Neural cell (in vitro differentiated cells): Measurements from ENCODE around the gene GALNT3. TPM values are rescaled to one million over a fixed set of nuclear protein-coding genes. Genes with fewer than 3 reads are reported as not detected.

ENCODE experiments used
- H2AFZ ChIP-seq: fragments of 200-600, 300-800 bp; sonication (generic), shearing (Covaris generic); 2 replicates; pipeline ENCODE4 v1.6.0; 2014; ENCODE audit warnings: low read depth, mild to moderate bottlenecking, antibody characterized with exemption, low read length, moderate library complexity
- H3F3A ChIP-seq: fragments of 200-600 bp; shearing (Covaris generic); 2 replicates; pipeline ENCODE4 v1.6.1; 2016; ENCODE audit warnings: mild to moderate bottlenecking, moderate library complexity, mixed read lengths, antibody characterized with exemption, low read length; ENCODE audit not compliant: insufficient read depth, poor library complexity, severe bottlenecking
- H3K27ac ChIP-seq: fragments of 200-600, 300-800 bp; sonication (generic), shearing (Covaris generic); 2 replicates; pipeline ENCODE4 v1.5.1; 2014; ENCODE audit warnings: mild to moderate bottlenecking, low read length, moderate library complexity
- H3K27me3 ChIP-seq: fragments of 300-800, 200-600 bp; sonication (generic), shearing (Covaris generic); 2 replicates; pipeline ENCODE4 v1.6.0; 2014; ENCODE audit warnings: mild to moderate bottlenecking, low read depth, low read length, moderate library complexity; ENCODE audit not compliant: insufficient read depth
- H3K36me3 ChIP-seq: fragments of 300-800, 200-600 bp; sonication (generic), shearing (Covaris generic); 2 replicates; pipeline ENCODE4 v1.5.1; 2014; ENCODE audit warnings: mild to moderate bottlenecking, antibody characterized with exemption, low read length, moderate library complexity; ENCODE audit not compliant: insufficient read depth
- H3K4me2 ChIP-seq: fragments of 300-800, 200-600 bp; sonication (generic), shearing (Covaris generic); 2 replicates; pipeline ENCODE4 v1.6.0; 2014; ENCODE audit warnings: mild to moderate bottlenecking, low read length
- H3K4me3 ChIP-seq: fragments of 300-800, 200-600 bp; sonication (generic), shearing (Covaris generic); 2 replicates; pipeline ENCODE4 v1.5.1; 2014; ENCODE audit warnings: mild to moderate bottlenecking, low read length, moderate library complexity
- H3K79me2 ChIP-seq: fragments of 200-600 bp; shearing (Covaris generic); replicated peaks from 2 replicates; pipeline ENCODE4 v1.6.0; 2014; ENCODE audit warnings: mild to moderate bottlenecking, low read length, moderate library complexity; ENCODE audit not compliant: insufficient read depth
- H3K9ac ChIP-seq: fragments of 300-800, 200-600 bp; sonication (generic), shearing (Covaris generic); 2 replicates; pipeline ENCODE4 v1.6.1; 2016; ENCODE audit warnings: mild to moderate bottlenecking, low read length, mixed read lengths
- H3K9me2 ChIP-seq: fragments of 200-600 bp; shearing (Covaris generic); 2 replicates; pipeline ENCODE4 v1.6.1; 2016; ENCODE audit warnings: mild to moderate bottlenecking, low read length, mixed read lengths; ENCODE audit not compliant: insufficient read depth
- H3K9me3 ChIP-seq: fragments of 200-600, 300-800 bp; sonication (generic), shearing (Covaris generic); 2 replicates; pipeline ENCODE4 v1.6.1; 2016; ENCODE audit warnings: mild to moderate bottlenecking, mixed run types, low read length, moderate library complexity, mixed read lengths
- H4K20me1 ChIP-seq: fragments of 200-600 bp; shearing (Covaris generic); 2 replicates; pipeline ENCODE4 v1.6.1; 2016; ENCODE audit warnings: mild to moderate bottlenecking, mixed run types; ENCODE audit not compliant: insufficient read depth
- EP300 ChIP-seq: fragments of 450-650 bp; conservative IDR thresholded peaks from 2 replicates; pipeline ENCODE4 v1.6.1; 2014; ENCODE audit warnings: antibody characterized with exemption, mild to moderate bottlenecking, moderate library complexity; ENCODE audit not compliant: poor library complexity, severe bottlenecking
- EZH2 ChIP-seq: fragments of 200-600, 300-800 bp; shearing (Covaris generic), sonication (generic); IDR thresholded peaks from 2 replicates; pipeline ENCODE4 v1.6.1; 2014; ENCODE audit warnings: antibody characterized with exemption, low read length, borderline replicate concordance, mild to moderate bottlenecking; ENCODE audit not compliant: insufficient read depth, poor library complexity, severe bottlenecking
- MXI1 ChIP-seq: fragments of 450-650 bp; conservative IDR thresholded peaks from 2 replicates; pipeline ENCODE4 v1.6.1; 2014; ENCODE audit warnings: antibody characterized with exemption, mild to moderate bottlenecking; ENCODE audit not compliant: poor library complexity, severe bottlenecking
- POLR2AphosphoS5 ChIP-seq: IDR thresholded peaks from 2 replicates; pipeline ENCODE4 v1.6.1; 2012
- RAD21 ChIP-seq: fragments of 450-650 bp; conservative IDR thresholded peaks from 2 replicates; pipeline ENCODE4 v1.6.1; 2014; ENCODE audit warnings: antibody characterized with exemption, mild to moderate bottlenecking, moderate library complexity
- SMC3 ChIP-seq: fragments of 450-650 bp; conservative IDR thresholded peaks from 2 replicates; pipeline ENCODE4 v1.6.1; 2014; ENCODE audit warnings: antibody characterized with exemption, mild to moderate bottlenecking, moderate library complexity; ENCODE audit not compliant: poor library complexity
- TAF1 ChIP-seq: IDR thresholded peaks from 2 replicates; pipeline ENCODE4 v1.6.1; 2012; ENCODE audit warnings: low read depth
- polyA plus RNA-seq: library from polyadenylated mRNA; depleted of rRNA; stranded (reverse); fragments of >200 nt; gene quantifications from 2 replicates; pipeline ENCODE4 v1.2.3, GENCODE V29; 2014
- TF ChIP-seq, protein P1 (sequence below): fragments of 450-650 bp; IDR thresholded peaks from 2 replicates; pipeline ENCODE4 v1.5.1; 2014; ENCODE audit warnings: antibody characterized with exemption, mild to moderate bottlenecking, moderate library complexity; ENCODE audit not compliant: poor library complexity, severe bottlenecking
- TF ChIP-seq, protein P2 (sequence below): IDR thresholded peaks from 2 replicates; pipeline ENCODE4 v1.6.1; 2012; ENCODE audit warnings: borderline replicate concordance

GALNT3 gene
- polyA plus RNA-seq, 1 donor from 2014 or later = 3.7 TPM

DNA sequence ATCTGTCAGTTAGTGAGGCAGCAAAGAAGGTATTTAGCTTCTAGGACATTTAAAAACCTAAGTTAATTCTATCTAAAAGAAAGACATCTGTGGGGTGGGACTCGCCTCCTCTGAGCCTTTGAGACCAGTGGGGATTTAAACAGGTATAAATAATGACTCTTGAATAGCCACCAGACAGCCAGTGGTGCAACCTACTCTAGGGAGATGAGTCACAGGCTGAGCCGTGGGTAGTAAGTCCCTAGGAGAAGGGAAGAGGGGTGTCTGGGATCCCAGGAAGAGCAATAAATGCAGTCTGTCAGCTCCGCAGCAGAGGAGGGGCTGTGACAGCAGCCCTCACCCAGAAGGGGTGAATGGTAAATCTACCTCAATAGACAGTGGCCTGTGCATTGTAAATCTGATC is 43.1 kb upstream of the GALNT3 start:
- H3K36me3 ChIP-seq = no peaks in the 10 kb centered on the region
- no peaks in the 10 kb centered on the region for H3K79me2 ChIP-seq
- H3F3A ChIP-seq = no peaks in the 10 kb centered on the region
- H3K9me2 ChIP-seq = no peaks in the 10 kb centered on the region
- H3K27me3 ChIP-seq = no peaks in the 10 kb centered on the region
- no peak overlapping the region for H3K4me2 ChIP-seq
- H4K20me1 ChIP-seq = no peaks in the 10 kb centered on the region
- H3K9me3 ChIP-seq = no peaks in the 10 kb centered on the region
- H3K4me3 ChIP-seq = no peak overlapping the region
- no peak overlapping the region for H2AFZ ChIP-seq
- H3K27ac ChIP-seq = no peak overlapping the region
- no peak overlapping the region for H3K9ac ChIP-seq
- TF ChIP-seq MXI1 (no peak), SMC3 (no peak), EZH2 (no peak), EP300 (no peak), TAF1 (no peak), RAD21 (no peak), POLR2AphosphoS5 (no peak)
- TF ChIP-seq, protein P1, sequence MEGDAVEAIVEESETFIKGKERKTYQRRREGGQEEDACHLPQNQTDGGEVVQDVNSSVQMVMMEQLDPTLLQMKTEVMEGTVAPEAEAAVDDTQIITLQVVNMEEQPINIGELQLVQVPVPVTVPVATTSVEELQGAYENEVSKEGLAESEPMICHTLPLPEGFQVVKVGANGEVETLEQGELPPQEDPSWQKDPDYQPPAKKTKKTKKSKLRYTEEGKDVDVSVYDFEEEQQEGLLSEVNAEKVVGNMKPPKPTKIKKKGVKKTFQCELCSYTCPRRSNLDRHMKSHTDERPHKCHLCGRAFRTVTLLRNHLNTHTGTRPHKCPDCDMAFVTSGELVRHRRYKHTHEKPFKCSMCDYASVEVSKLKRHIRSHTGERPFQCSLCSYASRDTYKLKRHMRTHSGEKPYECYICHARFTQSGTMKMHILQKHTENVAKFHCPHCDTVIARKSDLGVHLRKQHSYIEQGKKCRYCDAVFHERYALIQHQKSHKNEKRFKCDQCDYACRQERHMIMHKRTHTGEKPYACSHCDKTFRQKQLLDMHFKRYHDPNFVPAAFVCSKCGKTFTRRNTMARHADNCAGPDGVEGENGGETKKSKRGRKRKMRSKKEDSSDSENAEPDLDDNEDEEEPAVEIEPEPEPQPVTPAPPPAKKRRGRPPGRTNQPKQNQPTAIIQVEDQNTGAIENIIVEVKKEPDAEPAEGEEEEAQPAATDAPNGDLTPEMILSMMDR = no peak
- TF ChIP-seq, protein P2, sequence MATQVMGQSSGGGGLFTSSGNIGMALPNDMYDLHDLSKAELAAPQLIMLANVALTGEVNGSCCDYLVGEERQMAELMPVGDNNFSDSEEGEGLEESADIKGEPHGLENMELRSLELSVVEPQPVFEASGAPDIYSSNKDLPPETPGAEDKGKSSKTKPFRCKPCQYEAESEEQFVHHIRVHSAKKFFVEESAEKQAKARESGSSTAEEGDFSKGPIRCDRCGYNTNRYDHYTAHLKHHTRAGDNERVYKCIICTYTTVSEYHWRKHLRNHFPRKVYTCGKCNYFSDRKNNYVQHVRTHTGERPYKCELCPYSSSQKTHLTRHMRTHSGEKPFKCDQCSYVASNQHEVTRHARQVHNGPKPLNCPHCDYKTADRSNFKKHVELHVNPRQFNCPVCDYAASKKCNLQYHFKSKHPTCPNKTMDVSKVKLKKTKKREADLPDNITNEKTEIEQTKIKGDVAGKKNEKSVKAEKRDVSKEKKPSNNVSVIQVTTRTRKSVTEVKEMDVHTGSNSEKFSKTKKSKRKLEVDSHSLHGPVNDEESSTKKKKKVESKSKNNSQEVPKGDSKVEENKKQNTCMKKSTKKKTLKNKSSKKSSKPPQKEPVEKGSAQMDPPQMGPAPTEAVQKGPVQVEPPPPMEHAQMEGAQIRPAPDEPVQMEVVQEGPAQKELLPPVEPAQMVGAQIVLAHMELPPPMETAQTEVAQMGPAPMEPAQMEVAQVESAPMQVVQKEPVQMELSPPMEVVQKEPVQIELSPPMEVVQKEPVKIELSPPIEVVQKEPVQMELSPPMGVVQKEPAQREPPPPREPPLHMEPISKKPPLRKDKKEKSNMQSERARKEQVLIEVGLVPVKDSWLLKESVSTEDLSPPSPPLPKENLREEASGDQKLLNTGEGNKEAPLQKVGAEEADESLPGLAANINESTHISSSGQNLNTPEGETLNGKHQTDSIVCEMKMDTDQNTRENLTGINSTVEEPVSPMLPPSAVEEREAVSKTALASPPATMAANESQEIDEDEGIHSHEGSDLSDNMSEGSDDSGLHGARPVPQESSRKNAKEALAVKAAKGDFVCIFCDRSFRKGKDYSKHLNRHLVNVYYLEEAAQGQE = no peak

DNA sequence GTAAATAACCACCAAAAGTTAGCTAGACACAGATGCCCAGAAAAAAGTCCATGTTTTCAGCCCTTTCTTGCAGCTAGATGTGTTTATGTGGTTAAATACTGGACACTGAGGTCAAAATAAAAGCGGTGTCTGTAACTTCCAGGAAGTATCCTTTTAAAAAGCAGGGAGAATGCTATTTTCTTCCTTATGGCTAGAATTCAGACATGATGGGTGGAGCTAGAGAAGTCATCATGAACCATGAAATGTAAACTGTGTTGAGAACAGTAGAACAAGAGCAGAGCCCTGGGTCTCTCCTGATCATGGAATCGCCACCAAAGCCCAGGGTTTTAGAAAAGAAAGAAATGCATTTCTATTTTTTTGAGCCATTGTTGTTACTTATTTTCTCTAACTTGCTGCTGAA is 41.3 kb upstream of the GALNT3 start:
- Histone ChIP-seq H3K4me3 (no peak overlapping the region), H3K9ac (no peak overlapping the region), H4K20me1 (no peaks in the 10 kb centered on the region), H3K4me2 (no peak overlapping the region), H3K9me3 (no peaks in the 10 kb centered on the region), H3K79me2 (no peaks in the 10 kb centered on the region), H3K9me2 (no peaks in the 10 kb centered on the region), H3K36me3 (no peaks in the 10 kb centered on the region), H3K27me3 (no peaks in the 10 kb centered on the region), H3K27ac (no peak overlapping the region), H2AFZ (no peak overlapping the region), H3F3A (no peaks in the 10 kb centered on the region)
- TF ChIP-seq POLR2AphosphoS5 = no peak
- TF ChIP-seq EP300 = no peak
- TF ChIP-seq, protein P1 = no peak
- no peak for TF ChIP-seq SMC3
- TF ChIP-seq, protein P2 = no peak
- no peak for TF ChIP-seq EZH2
- no peak for TF ChIP-seq MXI1
- TF ChIP-seq TAF1 = no peak
- TF ChIP-seq RAD21 = no peak
